GM18907 (cell line): ENCODE measurements around the gene KDM4C.
"Not testable (repeated sequence)": the region's sequence is repeated elsewhere in the genome, so short reads cannot be mapped to it uniquely, and the experiment has no call there.

Experiments
- ATAC-seq: cut with Tn5 transposase; IDR thresholded peaks from one replicate; pipeline ENCODE4 v1.9.1; 2021; ENCODE audit warnings: mild to moderate bottlenecking, moderate library complexity; ENCODE audit not compliant: unreplicated experiment

The KDM4C gene

GRCh38 chr9:6926436-6926835 is 168.7 kb downstream of the KDM4C start:
- ATAC-seq: no peak

GRCh38 chr9:6927838-6928237 is 170.1 kb downstream of the KDM4C start:
- no peak for ATAC-seq

- no peak for ATAC-seq
Observed at GRCh38 chr9:6928863-6929262, 171.1 kb downstream of the KDM4C start.

GRCh38 chr9:6929441-6930215 is 171.9 kb downstream of the KDM4C start:
- ATAC-seq: no peak

GRCh38 chr9:6930827-6931226 is 173.1 kb downstream of the KDM4C start:
- ATAC-seq: no peak

- ATAC-seq: peak; percentile 85
Observed at GRCh38 chr9:6931913-6932312, 174.1 kb downstream of the KDM4C start.

- ATAC-seq: no peak
Observed at GRCh38 chr9:6936103-6936502, 178.3 kb downstream of the KDM4C start.

GRCh38 chr9:6937209-6937608 is 179.4 kb downstream of the KDM4C start:
- no peak for ATAC-seq

- no peak for ATAC-seq
Observed at GRCh38 chr9:6938447-6938846, 180.7 kb downstream of the KDM4C start.

- no peak for ATAC-seq
Observed at GRCh38 chr9:6938873-6939272, 181.1 kb downstream of the KDM4C start.

GRCh38 chr9:6941501-6941900 is 183.7 kb downstream of the KDM4C start:
- ATAC-seq: no peak

GRCh38 chr9:6942406-6942805 is 184.6 kb downstream of the KDM4C start:
- ATAC-seq: no peak

GRCh38 chr9:6943293-6943692 is 185.5 kb downstream of the KDM4C start:
- no peak for ATAC-seq

GRCh38 chr9:6944093-6944551 is 186.3 kb downstream of the KDM4C start:
- ATAC-seq: no peak

GRCh38 chr9:6944896-6945295 is 187.1 kb downstream of the KDM4C start:
- ATAC-seq: no peak

- no peak for ATAC-seq
Observed at GRCh38 chr9:6945816-6946215, 188.0 kb downstream of the KDM4C start.

- no peak for ATAC-seq
Observed at GRCh38 chr9:6946583-6947166, 188.9 kb downstream of the KDM4C start.

GRCh38 chr9:6948921-6949320 is 191.1 kb downstream of the KDM4C start:
- not testable (repeated sequence) for ATAC-seq

- peak; percentile 48 for ATAC-seq
Observed at GRCh38 chr9:6955251-6955921, 197.6 kb downstream of the KDM4C start.

- ATAC-seq: no peak
Observed at GRCh38 chr9:6956879-6957278, 199.1 kb downstream of the KDM4C start.

GRCh38 chr9:6959270-6960000 is 201.7 kb downstream of the KDM4C start:
- no peak for ATAC-seq
